ENCODE measurements around the gene KDM2B.

The KDM2B gene

GRCh38 chr12:121568971-121569751, 11.7 kb downstream of the KDM2B start:
- no peak for DNase-seq (ENCODE audit: low spot score)
- no peak for TF ChIP-seq CTCF (IDR thresholded peaks at IDR 0.05; ENCODE audit: extremely low read depth, missing control alignments)

GRCh38 chr12:121568518-121568917, 12.3 kb downstream of the KDM2B start:
- no peak for TF ChIP-seq CTCF (IDR thresholded peaks at IDR 0.05; ENCODE audit: extremely low read depth, missing control alignments)
- no peak for DNase-seq (ENCODE audit: low spot score)

GRCh38 chr12:121565076-121565475, 15.7 kb downstream of the KDM2B start:
- DNase-seq (ENCODE audit: low spot score), result no peak
- TF ChIP-seq CTCF (IDR thresholded peaks at IDR 0.05; ENCODE audit: extremely low read depth, missing control alignments), result no peak

- TF ChIP-seq CTCF (IDR thresholded peaks at IDR 0.05; ENCODE audit: extremely low read depth, missing control alignments), result no peak
- DNase-seq (ENCODE audit: low spot score), result no peak
These were observed 18.3 kb downstream of the KDM2B start for GRCh38 chr12:121562488-121562887.

GRCh38 chr12:121561009-121561395, 19.8 kb downstream of the KDM2B start:
- TF ChIP-seq CTCF (IDR thresholded peaks at IDR 0.05; ENCODE audit: extremely low read depth, missing control alignments), result no peak
- no peak for DNase-seq (ENCODE audit: low spot score)

- no peak for TF ChIP-seq CTCF (IDR thresholded peaks at IDR 0.05; ENCODE audit: extremely low read depth, missing control alignments)
- DNase-seq (ENCODE audit: low spot score), result peak; percentile 63
These were observed 20.3 kb downstream of the KDM2B start for GRCh38 chr12:121560392-121561008.

GRCh38 chr12:121558956-121559355, 21.9 kb downstream of the KDM2B start:
- no peak for DNase-seq (ENCODE audit: low spot score)
- TF ChIP-seq CTCF (IDR thresholded peaks at IDR 0.05; ENCODE audit: extremely low read depth, missing control alignments), result no peak

Measured in GM20000 (cell line).